Measurements from ENCODE around the gene BBS10.
"Not testable (repeated sequence)": the region's sequence is repeated elsewhere in the genome, so short reads cannot be mapped to it uniquely, and the experiment has no call there.

Gene BBS10

DNA sequence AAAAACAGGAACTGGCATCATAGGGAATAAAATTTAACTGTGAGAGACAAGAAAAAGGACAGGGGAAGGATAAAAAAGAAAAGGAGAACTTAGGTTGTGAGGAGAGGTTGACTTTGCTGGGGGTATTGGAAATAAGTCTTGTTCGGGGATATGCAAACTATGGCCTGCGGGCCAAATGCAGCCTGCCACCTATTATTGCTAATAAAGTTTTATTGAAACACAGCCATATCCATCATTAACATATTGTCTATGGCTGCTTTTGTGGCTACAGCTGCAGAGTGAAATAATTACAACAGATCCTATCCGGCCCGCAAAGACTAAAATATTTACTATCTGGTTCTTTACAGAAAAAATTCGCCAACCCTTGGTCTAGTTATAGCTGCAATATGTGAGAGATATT is 18.6 kb downstream of the BBS10 start:
- DNase-seq (ENCODE audit: low read depth) = no peak

DNA sequence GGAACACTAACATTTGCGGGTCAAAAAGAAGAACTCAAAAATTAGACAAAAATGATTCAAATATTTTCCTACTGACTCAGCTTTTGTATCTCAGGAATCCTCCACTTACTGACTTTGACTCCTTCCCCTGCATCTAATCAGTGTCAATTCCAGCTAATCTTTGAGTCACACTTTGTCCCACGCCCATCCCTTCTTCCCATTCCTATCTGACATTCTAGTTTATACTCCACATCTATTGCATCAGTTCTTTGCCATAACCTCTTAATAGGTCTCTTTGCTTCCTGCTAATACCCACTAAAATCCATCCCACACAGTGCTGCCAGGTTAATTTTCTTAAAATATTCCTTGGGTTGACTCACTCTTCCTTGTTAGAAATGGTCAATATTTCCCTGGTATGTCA is 19.1 kb downstream of the BBS10 start:
- DNase-seq (ENCODE audit: low read depth) = no peak

DNA sequence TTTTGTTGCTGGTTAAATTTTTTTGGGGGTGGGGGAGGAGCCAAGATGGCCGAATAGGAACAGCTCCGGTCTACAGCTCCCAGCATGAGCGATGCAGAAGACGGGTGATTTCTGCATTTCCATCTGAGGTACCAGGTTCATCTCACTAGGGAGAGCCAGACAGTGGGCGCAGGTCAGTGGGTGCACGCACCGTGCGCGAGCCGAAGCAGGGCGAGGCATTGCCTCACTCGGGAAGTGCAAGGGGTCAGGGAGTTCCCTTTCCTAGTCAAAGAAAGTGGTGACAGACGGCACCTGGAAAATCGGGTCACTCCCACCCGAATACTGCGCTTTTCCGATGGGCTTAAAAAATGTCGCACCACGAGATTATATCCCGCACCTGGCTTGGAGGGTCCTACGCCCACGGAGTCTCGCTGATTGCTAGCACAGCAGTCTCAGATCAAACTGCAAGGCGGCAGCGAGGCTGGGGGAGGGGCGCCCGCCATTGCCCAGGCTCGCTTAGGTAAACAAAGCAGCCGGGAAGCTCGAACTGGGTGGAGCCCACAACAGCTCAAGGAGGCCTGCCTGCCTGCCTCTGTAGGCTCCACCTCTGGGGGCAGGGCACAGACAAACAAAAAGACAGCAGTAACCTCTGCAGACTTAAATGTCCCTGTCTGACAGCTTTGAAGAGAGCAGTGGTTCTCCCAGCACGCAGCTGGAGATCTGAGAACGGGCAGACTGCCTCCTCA is 28.5 kb downstream of the BBS10 start:
- DNase-seq (ENCODE audit: low read depth) = not testable (repeated sequence)

DNA sequence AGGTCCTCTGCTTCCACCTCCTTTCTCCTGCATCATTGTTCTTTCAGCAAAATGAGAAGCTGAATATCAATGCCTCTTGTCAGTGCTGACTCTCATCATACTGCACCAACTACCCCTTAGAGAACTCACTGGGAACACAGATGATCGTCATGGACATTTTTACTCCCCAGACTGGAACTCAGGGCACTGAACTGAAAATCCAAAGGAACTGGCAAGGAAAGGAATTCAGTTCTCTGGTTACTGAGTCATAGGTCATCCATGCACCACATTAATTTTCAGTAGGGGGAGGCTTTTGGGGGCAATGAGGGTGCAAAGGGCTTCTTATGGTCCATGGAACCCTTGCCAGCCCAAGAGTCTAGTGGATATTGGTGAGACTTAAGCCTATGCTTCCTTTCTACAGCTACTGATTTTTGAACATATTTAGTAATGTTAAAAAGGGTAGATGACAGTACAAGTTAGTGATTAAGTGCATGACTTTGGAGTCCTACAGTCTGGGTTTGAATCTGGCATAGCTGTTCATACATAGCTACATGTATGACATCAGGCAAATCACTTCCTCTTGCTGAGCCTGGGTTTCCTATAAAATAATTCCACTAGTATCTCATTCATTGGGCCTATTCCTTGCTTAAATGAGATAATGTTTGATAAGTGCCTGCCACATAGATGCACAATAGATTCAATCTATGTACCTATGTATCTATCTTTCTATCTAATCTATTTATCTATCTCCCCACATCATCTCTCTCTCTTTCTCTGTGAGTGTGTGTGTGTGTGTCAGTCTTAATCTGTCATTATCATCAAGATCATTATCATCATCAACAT is 29.2 kb downstream of the BBS10 start:
- no peak for DNase-seq (ENCODE audit: low read depth)

DNA sequence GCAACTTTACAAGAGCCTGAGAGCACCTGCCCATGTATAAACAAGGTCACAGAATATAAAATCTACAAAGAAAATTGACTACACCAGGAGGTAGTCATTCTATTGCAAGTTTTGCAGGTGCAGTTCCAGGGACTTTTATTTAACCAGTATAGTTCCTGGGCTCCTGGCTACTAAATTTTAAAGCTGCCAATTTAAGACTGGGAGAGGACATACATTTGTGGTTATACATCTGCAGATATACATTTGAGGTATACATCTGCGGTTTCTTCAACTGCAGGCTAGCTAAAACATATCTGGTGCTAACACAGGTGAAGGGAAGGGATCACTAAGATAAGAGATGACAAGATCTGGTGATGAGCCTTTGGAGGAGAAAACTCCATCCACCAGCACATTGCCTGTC is 30.2 kb downstream of the BBS10 start:
- no peak for DNase-seq (ENCODE audit: low read depth)

DNA sequence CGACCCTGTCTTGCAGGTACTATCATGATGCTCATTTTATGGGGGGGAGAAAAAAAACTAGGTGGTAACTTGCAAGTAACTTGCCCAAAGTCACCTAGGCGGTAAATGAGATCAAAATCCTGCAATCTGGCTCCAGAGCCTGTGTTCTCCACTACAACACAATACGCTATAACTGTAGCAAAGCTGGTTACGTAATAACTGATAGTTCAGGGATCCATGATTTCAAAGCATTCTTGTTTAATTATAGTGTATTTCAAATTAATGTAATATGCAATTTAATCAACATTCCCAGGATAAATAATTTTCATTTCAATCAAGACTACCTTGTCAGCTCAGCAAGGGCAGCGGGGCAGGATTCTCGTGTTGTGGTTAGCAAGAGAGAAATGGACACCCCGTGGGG is 31.7 kb downstream of the BBS10 start:
- DNase-seq (ENCODE audit: low read depth) = no peak

DNA sequence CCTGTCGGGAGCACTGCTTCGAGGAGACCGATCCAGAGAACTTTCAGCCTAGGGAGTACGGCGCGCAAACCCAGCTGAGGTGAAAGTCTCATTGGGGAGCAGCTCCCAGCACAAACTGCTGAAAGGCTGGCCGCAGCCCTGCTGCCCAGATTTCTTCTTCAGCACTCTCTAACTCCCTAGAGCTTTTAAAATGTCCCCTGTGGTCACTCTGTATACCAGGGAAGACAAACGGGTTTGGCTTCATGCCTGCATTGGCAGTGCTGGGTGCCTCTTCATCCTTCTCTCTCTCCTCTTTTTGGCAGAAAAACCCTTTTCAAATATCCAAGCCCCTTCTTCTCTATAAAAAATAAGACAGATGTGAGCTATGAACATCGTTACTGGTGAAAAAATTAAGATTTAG is 34.9 kb downstream of the BBS10 start:
- DNase-seq (ENCODE audit: low read depth) = no peak

DNA sequence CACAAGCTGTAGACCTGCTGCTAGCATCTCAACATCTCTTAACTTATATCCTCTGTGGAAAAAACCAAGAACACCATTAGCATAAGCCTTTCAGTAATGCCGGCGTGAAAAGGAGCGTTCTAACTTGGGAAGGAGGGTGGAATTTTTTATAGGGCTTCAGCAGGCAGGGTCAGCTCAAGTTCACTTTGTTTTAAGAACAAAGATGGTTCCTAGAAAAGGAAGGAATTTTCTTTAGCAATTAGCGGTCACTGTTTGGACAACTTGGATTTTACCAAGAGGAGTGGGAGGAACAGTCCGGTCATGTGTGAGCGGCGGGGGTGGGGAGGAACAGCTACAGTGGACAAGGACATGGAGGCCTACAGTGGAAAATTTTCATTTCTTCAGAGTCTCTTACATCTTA is 35.9 kb downstream of the BBS10 start:
- no peak for DNase-seq (ENCODE audit: low read depth)

DNA sequence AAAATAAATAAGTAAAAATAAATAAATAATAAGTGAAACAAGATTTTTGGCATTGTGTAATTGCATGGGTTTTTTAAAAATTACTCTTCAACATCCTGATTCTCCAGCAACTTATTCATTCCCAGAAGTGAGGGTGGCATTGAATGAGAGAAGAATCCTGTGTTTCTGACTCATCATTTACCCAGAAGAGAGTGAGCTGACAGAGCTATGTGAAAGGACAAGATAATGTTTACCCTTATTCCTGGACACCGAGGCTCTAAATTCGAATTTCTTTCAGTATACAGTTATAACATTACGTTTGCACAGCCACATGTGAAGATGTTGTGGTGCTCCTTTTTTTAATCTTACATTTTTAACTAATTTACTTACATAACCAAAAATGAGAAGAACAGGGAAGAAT is 36.4 kb downstream of the BBS10 start:
- no peak for DNase-seq (ENCODE audit: low read depth)

DNA sequence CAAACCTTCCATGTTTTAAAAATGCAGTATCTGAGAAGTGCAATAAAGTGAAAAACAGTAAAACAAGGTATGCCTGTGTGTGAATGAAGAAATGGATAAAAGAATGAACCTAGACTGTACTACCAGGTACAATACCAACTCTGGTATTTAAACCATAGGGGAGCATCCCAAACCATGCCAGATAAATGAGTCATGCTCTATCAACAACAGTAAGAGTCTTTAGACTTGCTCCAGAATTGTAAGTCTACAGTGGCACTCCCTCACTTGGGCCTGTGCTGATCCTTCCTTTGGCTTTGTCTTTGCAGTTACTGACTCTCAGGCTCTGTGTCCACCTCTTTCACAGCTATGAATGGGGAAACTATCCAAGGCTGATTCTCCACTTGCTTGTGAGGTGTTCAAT is 38.1 kb downstream of the BBS10 start:
- DNase-seq (ENCODE audit: low read depth) = no peak

DNA sequence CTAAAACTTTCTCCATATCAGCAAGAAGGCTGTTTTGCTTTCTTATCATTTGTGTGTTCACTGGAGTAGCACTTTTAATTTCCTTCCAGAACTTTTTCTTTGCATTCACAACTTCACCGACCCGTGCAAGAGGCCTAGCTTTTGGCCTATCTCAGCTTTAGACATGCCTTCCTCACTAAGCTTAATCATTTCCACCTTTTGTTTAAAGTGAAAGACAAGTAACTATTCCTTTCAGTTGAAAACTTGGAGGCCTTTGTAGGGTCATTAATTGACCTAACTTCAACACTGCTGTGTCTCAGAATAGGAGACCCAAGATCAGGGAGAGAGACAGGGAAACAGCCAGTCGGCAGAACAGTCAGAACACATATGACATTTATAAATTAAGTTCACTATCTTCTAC is 39.3 kb downstream of the BBS10 start:
- no peak for DNase-seq (ENCODE audit: low read depth)

DNA sequence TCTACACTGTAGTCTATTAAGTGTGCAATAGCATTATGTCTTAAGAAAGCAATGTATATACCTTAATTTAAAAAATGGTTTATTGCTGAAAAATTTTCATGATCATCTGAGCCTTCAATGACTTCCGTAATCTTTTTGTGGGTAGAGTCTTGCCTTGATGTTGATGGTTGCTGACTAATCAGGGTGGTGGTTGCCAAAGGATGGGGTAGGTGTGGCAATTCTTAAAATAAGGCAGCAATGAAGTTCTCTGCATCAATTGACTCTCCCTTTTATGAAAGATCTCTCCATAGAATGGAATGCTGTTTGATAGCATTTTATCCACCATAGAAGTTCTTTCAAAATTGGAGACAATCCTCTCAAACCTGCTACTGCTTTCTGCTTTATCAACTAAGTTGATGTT is 41.1 kb downstream of the BBS10 start:
- DNase-seq (ENCODE audit: low read depth) = no peak

DNA sequence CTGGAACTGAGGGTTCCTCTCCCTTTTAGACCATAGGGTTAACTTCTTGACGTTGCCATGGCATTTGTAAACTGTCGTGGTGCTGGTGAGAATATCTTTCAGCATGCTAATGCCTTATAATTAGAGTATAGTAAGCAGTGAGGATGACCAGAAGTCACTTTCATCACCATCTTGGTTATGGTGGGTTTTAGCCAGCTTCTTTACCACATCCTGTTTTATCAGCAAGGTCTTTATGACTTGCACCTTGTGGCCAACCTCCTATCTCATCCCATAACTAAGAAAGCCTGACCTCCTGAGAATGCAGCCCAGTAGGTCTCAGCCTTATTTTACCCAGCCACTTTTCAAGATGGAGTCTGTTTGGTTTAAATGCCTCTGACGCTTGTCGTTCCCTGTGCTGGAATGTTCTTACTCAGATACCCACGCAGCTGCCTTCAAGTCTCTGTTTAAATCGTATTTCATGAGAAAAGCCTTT is 44.2 kb downstream of the BBS10 start:
- no peak for DNase-seq (ENCODE audit: low read depth)

DNA sequence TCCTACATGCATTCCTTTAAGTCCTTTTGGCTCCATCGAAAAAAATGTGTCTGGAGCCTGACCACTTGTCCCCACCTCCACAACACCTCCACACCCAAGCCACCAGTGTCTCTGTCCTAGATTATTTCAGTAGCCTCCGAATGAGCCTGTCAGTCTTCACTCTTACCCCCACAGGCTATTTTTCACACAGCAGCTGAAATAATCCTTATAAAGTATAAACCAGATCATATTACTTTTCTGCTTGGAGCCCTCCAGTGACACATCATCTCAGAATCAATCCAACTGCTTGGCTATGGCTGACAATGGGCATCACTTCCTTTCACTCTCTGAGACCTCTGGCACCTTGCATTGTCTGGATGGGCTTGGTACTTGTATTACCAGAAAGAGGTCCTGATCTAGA is 44.9 kb downstream of the BBS10 start:
- no peak for DNase-seq (ENCODE audit: low read depth)

DNA sequence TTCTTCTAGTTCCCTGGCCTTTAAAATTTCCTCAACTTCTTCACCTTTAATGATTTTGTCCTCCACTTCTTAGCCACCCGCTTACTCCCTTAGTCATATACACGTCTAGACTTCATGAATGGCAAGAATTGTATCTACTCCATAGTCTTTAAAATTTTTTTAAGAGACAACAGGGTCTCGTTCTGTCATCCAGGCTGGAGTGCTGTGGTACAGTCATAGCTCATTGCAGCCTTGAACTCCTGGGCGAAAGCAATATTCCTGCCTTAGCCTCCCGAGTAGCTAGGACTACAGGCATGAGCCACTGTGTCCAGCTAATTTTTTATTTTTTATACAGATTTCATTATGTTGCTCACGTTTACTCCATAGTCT is 47.9 kb downstream of the BBS10 start:
- no peak for DNase-seq (ENCODE audit: low read depth)

DNA sequence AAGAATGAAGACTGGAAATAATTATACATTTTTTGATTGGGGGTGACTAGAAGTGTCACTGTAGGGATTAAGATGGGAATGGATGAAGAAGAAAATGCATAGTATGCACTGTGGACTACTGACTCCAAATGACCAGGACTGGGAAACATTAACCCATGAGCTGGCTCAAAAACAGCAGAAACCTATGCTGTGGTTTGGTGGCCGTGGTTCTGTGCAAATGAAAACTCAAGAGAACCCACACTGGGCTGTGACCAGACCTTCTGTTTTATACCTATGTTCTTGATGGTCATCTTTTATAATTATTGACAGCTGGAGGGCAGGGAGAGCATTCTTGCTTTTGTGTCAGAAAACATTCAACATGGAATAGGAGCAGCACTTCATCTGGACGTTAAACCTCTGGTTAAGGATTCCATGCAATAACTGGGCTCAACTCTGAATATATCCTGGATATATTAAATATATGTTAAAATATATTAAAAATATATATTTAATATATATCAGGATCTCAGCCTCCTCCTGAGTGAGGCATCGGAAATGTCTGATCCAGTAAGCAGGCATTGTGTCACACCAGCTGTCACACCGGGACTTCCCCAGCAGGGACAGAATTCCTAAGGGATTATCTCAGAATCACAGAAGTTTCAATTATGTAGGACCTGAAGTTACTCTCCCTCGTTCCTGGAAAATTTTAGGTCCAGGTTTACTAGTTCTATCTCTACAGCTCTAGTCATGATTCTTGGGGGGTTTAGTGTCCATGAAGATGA is 48.5 kb downstream of the BBS10 start:
- DNase-seq (ENCODE audit: low read depth) = no peak
